ENCODE measurements around the gene LRCH4.

The LRCH4 gene

DNA sequence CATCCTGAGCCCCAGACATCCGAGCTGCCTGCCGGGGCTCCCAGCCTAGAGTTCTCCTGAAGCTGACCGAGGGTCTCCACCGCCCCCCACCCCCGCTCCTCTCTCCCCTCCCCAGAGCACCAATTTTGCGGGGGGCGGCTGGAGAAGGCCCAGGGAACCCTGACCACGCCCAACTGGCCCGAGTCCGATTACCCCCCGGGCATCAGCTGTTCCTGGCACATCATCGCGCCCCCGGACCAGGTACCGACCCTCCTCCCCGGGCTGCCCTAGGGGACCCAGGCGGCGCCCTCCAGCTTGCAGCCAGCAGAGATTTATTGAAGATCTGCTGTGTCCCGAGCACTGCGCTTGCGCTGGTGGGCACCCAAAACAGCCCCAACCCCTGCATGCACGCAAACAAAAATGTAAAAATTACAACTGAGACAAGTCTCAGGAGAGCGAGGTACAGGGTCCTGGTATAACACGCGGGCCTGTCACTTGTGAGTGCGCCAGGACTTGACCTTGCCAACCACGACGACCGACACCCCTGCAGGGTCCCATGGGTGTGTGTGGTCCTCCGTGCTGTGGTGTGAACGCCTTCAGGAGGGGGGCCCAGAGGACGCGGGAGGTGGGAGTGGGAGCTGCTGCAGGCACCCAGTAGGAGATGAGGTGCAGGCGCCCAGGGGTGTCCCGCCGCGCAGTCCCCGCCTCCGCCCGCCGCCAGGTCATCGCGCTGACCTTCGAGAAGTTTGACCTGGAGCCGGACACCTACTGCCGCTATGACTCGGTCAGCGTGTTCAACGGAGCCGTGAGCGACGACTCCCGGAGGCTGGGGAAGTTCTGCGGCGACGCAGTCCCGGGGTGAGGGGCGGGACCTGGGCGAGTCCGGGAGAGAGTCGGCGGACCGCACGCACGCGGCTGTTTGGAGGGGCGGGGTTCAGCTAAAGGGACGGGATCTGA is 19.3 kb upstream of the LRCH4 start:
- no peak for DNase-seq (ENCODE audit: low spot score)

GRCh38 chr7:100604028-100604975 is 18.4 kb upstream of the LRCH4 start:
- DNase-seq (ENCODE audit: low spot score) = peak; percentile 30

DNA sequence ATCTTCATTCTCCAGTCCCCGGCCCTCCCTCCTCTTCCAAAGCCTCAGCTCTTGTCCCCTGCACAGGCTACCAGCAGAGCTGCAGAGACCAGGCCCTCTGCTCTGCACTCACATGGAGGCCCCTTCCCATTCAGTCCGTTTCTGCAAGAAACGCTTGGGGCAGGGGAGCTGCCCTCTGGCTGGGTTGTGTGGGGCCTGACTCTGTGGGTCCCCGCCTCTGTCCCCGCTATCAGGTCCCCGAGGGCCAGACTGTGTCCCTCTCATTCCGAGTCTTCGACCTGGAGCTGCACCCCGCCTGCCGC is 17.7 kb upstream of the LRCH4 start:
- DNase-seq (ENCODE audit: low spot score) = no peak

GRCh38 chr7:100602889-100603725 is 17.2 kb upstream of the LRCH4 start:
- no peak for DNase-seq (ENCODE audit: low spot score)

DNA sequence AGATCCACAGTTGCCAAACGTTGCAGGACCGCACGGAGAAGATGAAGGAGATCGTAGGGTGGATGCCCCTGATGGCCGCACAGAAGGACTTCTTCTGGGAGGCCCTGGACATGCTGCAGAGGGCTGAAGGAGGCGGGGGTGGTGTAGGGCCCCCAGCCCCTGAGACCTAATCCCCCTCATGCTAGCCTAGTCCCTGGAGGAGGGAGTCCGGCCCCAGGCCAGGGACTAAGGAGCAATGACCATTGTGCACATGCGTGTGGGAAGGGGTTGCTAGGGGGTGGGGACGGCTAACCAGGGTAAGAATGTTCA is 14.8 kb upstream of the LRCH4 start:
- no peak for DNase-seq (ENCODE audit: low spot score)

GRCh38 chr7:100599911-100600729 is 14.2 kb upstream of the LRCH4 start:
- no peak for DNase-seq (ENCODE audit: low spot score)

- no peak for DNase-seq (ENCODE audit: low spot score)
Observed at GRCh38 chr7:100598425-100598824, 12.5 kb upstream of the LRCH4 start.

- DNase-seq (ENCODE audit: low spot score) = no peak
Observed at GRCh38 chr7:100595188-100595587, 9.3 kb upstream of the LRCH4 start.

GRCh38 chr7:100591596-100591995 is 5.7 kb upstream of the LRCH4 start:
- no peak for DNase-seq (ENCODE audit: low spot score)

- DNase-seq (ENCODE audit: low spot score) = no peak
Observed at GRCh38 chr7:100590077-100590737, 4.3 kb upstream of the LRCH4 start.

DNA sequence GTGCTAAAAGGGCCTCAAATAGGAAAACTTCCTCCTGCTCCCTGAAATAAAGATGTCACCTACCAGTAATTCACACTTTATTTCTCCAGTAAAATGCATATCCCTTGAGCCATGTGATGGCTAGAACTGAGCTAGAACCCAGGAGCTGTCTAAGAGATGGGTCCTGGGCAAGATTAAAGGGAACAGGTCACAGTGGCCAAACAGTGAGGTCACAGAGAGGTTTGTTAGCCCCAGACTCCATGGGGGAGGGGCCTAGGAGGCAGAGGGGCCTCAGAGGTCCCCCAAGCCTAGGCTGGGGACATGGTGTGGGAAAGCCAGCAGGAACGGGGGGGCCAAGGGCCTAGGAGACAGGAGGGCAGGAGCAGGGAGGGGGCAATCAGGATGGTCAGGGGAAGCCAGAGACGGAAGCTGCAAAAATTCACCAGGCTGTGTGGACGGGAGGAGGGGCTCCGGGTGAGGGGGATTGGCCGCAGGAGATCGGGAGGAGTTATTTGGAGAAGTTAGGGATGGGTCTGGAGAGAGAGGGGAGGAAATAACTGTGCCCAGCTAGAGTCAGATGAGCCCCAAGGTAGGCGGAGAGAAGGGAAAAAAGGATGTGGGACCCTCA is 3.5 kb upstream of the LRCH4 start:
- DNase-seq (ENCODE audit: low spot score) = no peak

DNA sequence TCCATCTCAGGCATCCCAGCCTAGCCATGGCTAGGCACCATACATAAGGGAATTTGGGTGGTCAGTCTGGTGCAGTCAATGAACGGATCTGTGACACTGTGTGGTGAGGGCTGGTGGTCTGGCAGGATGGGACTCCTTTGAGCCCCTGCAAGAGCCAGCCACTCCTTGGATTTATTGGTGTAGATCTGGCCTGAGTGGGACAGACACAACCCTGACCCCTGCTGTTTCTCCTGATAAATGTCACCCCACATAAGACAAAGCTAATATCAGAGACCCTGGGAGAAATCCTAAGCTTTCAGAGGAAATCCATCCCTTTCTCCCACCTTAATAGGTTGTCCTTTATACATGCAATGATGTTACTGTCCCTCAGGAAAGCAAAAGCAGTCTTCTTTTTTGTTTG is 2.5 kb upstream of the LRCH4 start:
- peak; percentile 44 for DNase-seq (ENCODE audit: low spot score)

DNA sequence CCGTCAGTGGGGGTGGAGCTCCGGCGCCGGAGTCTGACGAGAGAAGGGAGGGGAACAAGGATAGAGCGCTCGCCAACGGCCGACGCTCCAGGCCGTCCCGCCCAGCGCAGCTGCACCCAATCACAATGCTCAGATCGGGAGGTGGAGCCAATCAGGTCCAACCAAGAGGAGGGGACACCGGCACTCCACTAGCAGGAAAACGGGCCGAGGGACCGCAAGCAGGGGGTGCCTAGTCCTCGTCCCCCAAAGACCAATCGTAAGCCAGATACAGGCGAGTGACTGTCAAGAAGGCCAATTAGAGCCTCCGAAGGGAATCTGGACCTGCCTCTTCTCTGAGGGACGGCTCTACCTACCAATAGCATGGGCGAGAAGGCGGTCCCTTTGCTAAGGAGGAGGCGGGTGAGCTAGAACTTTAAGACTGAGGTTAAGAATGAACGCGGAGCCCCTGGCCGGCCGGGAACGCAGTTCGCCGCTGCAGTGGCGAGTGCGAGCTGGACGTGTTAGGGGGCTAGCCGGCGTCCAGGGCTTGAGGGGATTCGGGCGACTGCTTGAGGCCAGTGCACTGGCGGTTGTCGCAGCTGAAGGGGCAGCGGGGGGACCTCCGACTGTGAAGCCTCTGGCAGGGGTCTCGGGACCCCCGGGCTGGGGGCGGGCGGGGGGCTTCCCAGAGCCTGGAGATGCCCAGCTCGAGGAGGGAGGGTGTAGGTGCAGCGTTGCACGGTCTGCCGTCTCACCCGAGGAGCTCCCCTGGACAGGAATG is 517 bp upstream of the LRCH4 start, which contains the start of gene FBXO24:
Gene FBXO24, plus strand, starts transcription at position 63 of the 760 bp plus-strand sequence. Its CDS starts 298 bp downstream, at position 361.
- peak; percentile 99 for DNase-seq (ENCODE audit: low spot score)

GRCh38 chr7:100584683-100585510 is 1.0 kb downstream of the LRCH4 start:
- peak; percentile 38 for DNase-seq (ENCODE audit: low spot score)

DNA sequence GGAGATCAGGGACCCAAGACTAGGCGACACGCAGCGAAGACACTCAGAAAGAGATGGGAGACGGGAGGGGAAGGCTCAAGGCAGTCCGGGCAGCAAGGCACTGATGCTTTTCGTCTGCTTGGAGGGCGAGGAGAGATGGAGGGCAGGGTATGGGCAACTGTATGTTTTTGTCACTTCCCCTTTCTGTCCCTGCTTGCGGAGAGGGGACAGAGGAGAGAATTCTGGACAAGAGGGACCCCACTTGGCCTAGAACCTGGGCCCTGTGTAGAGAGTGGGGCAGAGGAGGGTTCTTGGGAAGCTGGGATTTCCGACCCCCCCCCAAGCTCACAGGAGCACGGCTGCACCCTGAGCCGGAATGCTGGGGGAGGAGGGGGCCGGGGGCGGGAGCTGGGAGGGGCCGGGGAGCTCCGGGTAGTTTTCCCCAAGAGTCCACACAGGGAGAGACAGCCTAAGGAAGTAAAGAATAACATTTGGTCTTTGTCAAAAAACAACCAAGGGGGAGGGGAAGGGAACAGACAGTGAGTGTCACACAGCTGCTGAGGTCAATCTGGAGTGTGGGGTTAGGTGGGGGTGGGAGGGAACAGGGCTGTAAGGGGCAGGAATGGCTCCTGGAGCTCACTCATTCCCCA is 1.8 kb downstream of the LRCH4 start:
- no peak for DNase-seq (ENCODE audit: low spot score)

GRCh38 chr7:100583132-100584053 is 2.5 kb downstream of the LRCH4 start:
- DNase-seq (ENCODE audit: low spot score) = peak; percentile 42

DNA sequence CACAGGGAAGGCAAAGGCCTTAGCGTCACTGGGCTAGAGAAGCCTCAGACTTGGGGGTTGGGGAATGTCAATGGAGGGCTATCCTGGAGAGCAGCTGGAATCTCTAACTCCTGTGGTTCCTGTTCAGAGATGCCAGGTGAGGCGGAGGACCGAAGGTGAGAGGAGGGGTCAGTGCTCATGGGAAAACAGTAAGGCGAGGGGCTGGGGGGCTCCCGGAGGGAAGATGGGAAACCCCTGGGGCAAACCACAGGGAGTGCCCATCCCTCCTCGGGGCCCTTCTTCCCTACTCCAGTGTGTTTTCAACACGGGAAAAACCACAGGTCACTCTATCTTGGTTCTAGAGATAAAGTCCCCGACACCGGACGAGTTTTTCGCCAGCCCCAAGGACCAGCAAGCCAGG is 3.3 kb downstream of the LRCH4 start:
- no peak for DNase-seq (ENCODE audit: low spot score)
